Measurements from ENCODE around the gene HAS3. TPM values are rescaled to one million over a fixed set of nuclear protein-coding genes. Genes with fewer than 3 reads are reported as not detected.

HAS3 gene
- polyA plus RNA-seq, 1 donor = 1.2 TPM

GRCh38 chr16:69109486-69110270 is 4.2 kb downstream of the HAS3 start:
- Histone ChIP-seq H3K4me3 (ENCODE audit: low read length) (no peak overlapping the region), H3K36me3 (ENCODE audit: control insufficient read depth, insufficient read depth, low read length) (peaks cover 14% of the 10 kb centered on the region), H3K4me1 (ENCODE audit: control insufficient read depth, insufficient read depth, low read length) (peaks cover 21% of the 10 kb centered on the region), H3K9me3 (ENCODE audit: control insufficient read depth, low read depth, low read length) (no peaks in the 10 kb centered on the region), H3K27ac (ENCODE audit: low read length) (no peak overlapping the region), H3K27me3 (ENCODE audit: control insufficient read depth, insufficient read depth, low read length) (peaks cover 37% of the 10 kb centered on the region)
- DNase-seq = no peak
- WGBS (ENCODE audit: insufficient coverage, low lambda C conversion rate) = no CpG with 5 or more reads among the region's 48 CpGs

GRCh38 chr16:69110406-69110805 is 5.0 kb downstream of the HAS3 start:
- H3K27ac ChIP-seq (ENCODE audit: low read length) = no peak overlapping the region
- no peak for DNase-seq
- no peaks in the 10 kb centered on the region for H3K9me3 ChIP-seq (ENCODE audit: control insufficient read depth, low read depth, low read length)
- H3K36me3 ChIP-seq (ENCODE audit: control insufficient read depth, insufficient read depth, low read length) = peaks cover 21% of the 10 kb centered on the region
- H3K4me3 ChIP-seq (ENCODE audit: low read length) = no peak overlapping the region
- H3K27me3 ChIP-seq (ENCODE audit: control insufficient read depth, insufficient read depth, low read length) = peaks cover 32% of the 10 kb centered on the region
- H3K4me1 ChIP-seq (ENCODE audit: control insufficient read depth, insufficient read depth, low read length) = peaks cover 19% of the 10 kb centered on the region
- whole genome bisulfite sequencing (ENCODE audit: insufficient coverage, low lambda C conversion rate) = no CpG with 5 or more reads among the region's 7 CpGs

GRCh38 chr16:69111216-69111875 is 5.9 kb downstream of the HAS3 start:
- Histone ChIP-seq H3K27me3 (ENCODE audit: control insufficient read depth, insufficient read depth, low read length) (peaks cover 28% of the 10 kb centered on the region), H3K27ac (ENCODE audit: low read length) (no peak overlapping the region), H3K36me3 (ENCODE audit: control insufficient read depth, insufficient read depth, low read length) (peaks cover 27% of the 10 kb centered on the region), H3K4me1 (ENCODE audit: control insufficient read depth, insufficient read depth, low read length) (peaks cover 15% of the 10 kb centered on the region), H3K4me3 (ENCODE audit: low read length) (no peak overlapping the region), H3K9me3 (ENCODE audit: control insufficient read depth, low read depth, low read length) (no peaks in the 10 kb centered on the region)
- WGBS (ENCODE audit: insufficient coverage, low lambda C conversion rate) = no CpG with 5 or more reads among the region's 6 CpGs
- DNase-seq = no peak

GRCh38 chr16:69111876-69112230 is 6.4 kb downstream of the HAS3 start:
- H3K36me3 ChIP-seq (ENCODE audit: control insufficient read depth, insufficient read depth, low read length) = peaks cover 32% of the 10 kb centered on the region

GRCh38 chr16:69112285-69113129 is 7.1 kb downstream of the HAS3 start:
- H3K36me3 ChIP-seq (ENCODE audit: control insufficient read depth, insufficient read depth, low read length) = peaks cover 33% of the 10 kb centered on the region
- no peak overlapping the region for H3K27ac ChIP-seq (ENCODE audit: low read length)
- peaks cover 5% of the 10 kb centered on the region for H3K4me1 ChIP-seq (ENCODE audit: control insufficient read depth, insufficient read depth, low read length)
- WGBS (ENCODE audit: insufficient coverage, low lambda C conversion rate) = no CpG with 5 or more reads among the region's 6 CpGs
- H3K27me3 ChIP-seq (ENCODE audit: control insufficient read depth, insufficient read depth, low read length) = peaks cover 17% of the 10 kb centered on the region
- H3K4me3 ChIP-seq (ENCODE audit: low read length) = no peak overlapping the region
- DNase-seq = no peak
- no peaks in the 10 kb centered on the region for H3K9me3 ChIP-seq (ENCODE audit: control insufficient read depth, low read depth, low read length)

More at GRCh38 chr16:69111876-69112230, 6.4 kb downstream of the HAS3 start:
- DNase-seq = no peak
- WGBS (ENCODE audit: insufficient coverage, low lambda C conversion rate) = no CpG with 5 or more reads among the region's 5 CpGs
- Histone ChIP-seq H3K27me3 (ENCODE audit: control insufficient read depth, insufficient read depth, low read length) (peaks cover 23% of the 10 kb centered on the region), H3K4me3 (ENCODE audit: low read length) (no peak overlapping the region), H3K27ac (ENCODE audit: low read length) (no peak overlapping the region), H3K4me1 (ENCODE audit: control insufficient read depth, insufficient read depth, low read length) (peaks cover 10% of the 10 kb centered on the region), H3K9me3 (ENCODE audit: control insufficient read depth, low read depth, low read length) (no peaks in the 10 kb centered on the region)

- Histone ChIP-seq H3K27me3 (ENCODE audit: control insufficient read depth, insufficient read depth, low read length) (peaks cover 10% of the 10 kb centered on the region), H3K9me3 (ENCODE audit: control insufficient read depth, low read depth, low read length) (no peaks in the 10 kb centered on the region), H3K4me3 (ENCODE audit: low read length) (no peak overlapping the region), H3K36me3 (ENCODE audit: control insufficient read depth, insufficient read depth, low read length) (peaks cover 40% of the 10 kb centered on the region), H3K4me1 (ENCODE audit: control insufficient read depth, insufficient read depth, low read length) (no peaks in the 10 kb centered on the region), H3K27ac (ENCODE audit: low read length) (no peak overlapping the region)
- DNase-seq = no peak
- WGBS (ENCODE audit: insufficient coverage, low lambda C conversion rate) = no CpG with 5 or more reads among the region's 7 CpGs
Observed at GRCh38 chr16:69113216-69113615, 7.8 kb downstream of the HAS3 start.

GRCh38 chr16:69114346-69114975 is 9.0 kb downstream of the HAS3 start:
- H3K9me3 ChIP-seq (ENCODE audit: control insufficient read depth, low read depth, low read length) = no peaks in the 10 kb centered on the region
- no peaks in the 10 kb centered on the region for H3K4me1 ChIP-seq (ENCODE audit: control insufficient read depth, insufficient read depth, low read length)
- no peak for DNase-seq
- no peaks in the 10 kb centered on the region for H3K27me3 ChIP-seq (ENCODE audit: control insufficient read depth, insufficient read depth, low read length)
- H3K4me3 ChIP-seq (ENCODE audit: low read length) = no peak overlapping the region
- H3K36me3 ChIP-seq (ENCODE audit: control insufficient read depth, insufficient read depth, low read length) = peaks cover 50% of the 10 kb centered on the region
- WGBS (ENCODE audit: insufficient coverage, low lambda C conversion rate) = no CpG with 5 or more reads among the region's 25 CpGs
- no peak overlapping the region for H3K27ac ChIP-seq (ENCODE audit: low read length)

- DNase-seq = no peak
- Histone ChIP-seq H3K9me3 (ENCODE audit: control insufficient read depth, low read depth, low read length) (no peaks in the 10 kb centered on the region), H3K27me3 (ENCODE audit: control insufficient read depth, insufficient read depth, low read length) (no peaks in the 10 kb centered on the region), H3K4me1 (ENCODE audit: control insufficient read depth, insufficient read depth, low read length) (no peaks in the 10 kb centered on the region), H3K4me3 (ENCODE audit: low read length) (no peak overlapping the region), H3K36me3 (ENCODE audit: control insufficient read depth, insufficient read depth, low read length) (peaks cover 52% of the 10 kb centered on the region), H3K27ac (ENCODE audit: low read length) (no peak overlapping the region)
- WGBS (ENCODE audit: insufficient coverage, low lambda C conversion rate) = 100% methylated on average over 4 of the region's 6 CpGs
Observed at GRCh38 chr16:69114976-69115355, 9.5 kb downstream of the HAS3 start.

- Histone ChIP-seq H3K4me3 (ENCODE audit: low read length) (no peak overlapping the region), H3K27ac (ENCODE audit: low read length) (no peak overlapping the region), H3K9me3 (ENCODE audit: control insufficient read depth, low read depth, low read length) (no peaks in the 10 kb centered on the region), H3K4me1 (ENCODE audit: control insufficient read depth, insufficient read depth, low read length) (no peaks in the 10 kb centered on the region), H3K27me3 (ENCODE audit: control insufficient read depth, insufficient read depth, low read length) (no peaks in the 10 kb centered on the region), H3K36me3 (ENCODE audit: control insufficient read depth, insufficient read depth, low read length) (peaks cover 56% of the 10 kb centered on the region)
- no CpG with 5 or more reads among the region's 5 CpGs for WGBS (ENCODE audit: insufficient coverage, low lambda C conversion rate)
- no peak for DNase-seq
Observed at GRCh38 chr16:69115361-69115760, 9.9 kb downstream of the HAS3 start.

GRCh38 chr16:69115837-69116236 is 10.4 kb downstream of the HAS3 start:
- Histone ChIP-seq H3K36me3 (ENCODE audit: control insufficient read depth, insufficient read depth, low read length) (peaks cover 61% of the 10 kb centered on the region), H3K27me3 (ENCODE audit: control insufficient read depth, insufficient read depth, low read length) (no peaks in the 10 kb centered on the region), H3K4me3 (ENCODE audit: low read length) (no peak overlapping the region), H3K4me1 (ENCODE audit: control insufficient read depth, insufficient read depth, low read length) (no peaks in the 10 kb centered on the region), H3K9me3 (ENCODE audit: control insufficient read depth, low read depth, low read length) (no peaks in the 10 kb centered on the region), H3K27ac (ENCODE audit: low read length) (no peak overlapping the region)
- no peak for DNase-seq
- WGBS (ENCODE audit: insufficient coverage, low lambda C conversion rate) = no CpG with 5 or more reads among the region's 1 CpG

All from large intestine (tissue), 3 donors.